H9 (cell line): ENCODE measurements around the gene CKLF. TPM values are rescaled to one million over a fixed set of nuclear protein-coding genes. Genes with fewer than 3 reads are reported as not detected.
A peak's percentile ranks its signal among the peaks of the same experiment; 100 is the strongest.

ENCODE experiments used
- DNase-seq: peaks from one replicate; pipeline ENCODE4 v3.0.0-alpha.2; 2017
- H2AFZ ChIP-seq: one replicate; pipeline ENCODE4 v1.6.1; 2013; ENCODE audit warnings: mild to moderate bottlenecking, low read length, control low read depth, moderate library complexity
- H2AK5ac ChIP-seq: 2 replicates; pipeline ENCODE4 v1.6.1; 2013; ENCODE audit warnings: low read length, control low read depth, mixed read lengths; ENCODE audit not compliant: insufficient read length
- H2BK120ac ChIP-seq: one replicate; pipeline ENCODE4 v1.6.1; 2013; ENCODE audit warnings: low read depth, mild to moderate bottlenecking, low read length, control low read depth, inconsistent platforms; ENCODE audit not compliant: poor library complexity, severe bottlenecking
- H2BK12ac ChIP-seq: 2 replicates; pipeline ENCODE4 v1.6.1; 2013; ENCODE audit warnings: low read length, control low read depth, mixed read lengths, low read depth; ENCODE audit not compliant: insufficient read length
- H2BK15ac ChIP-seq: 2 replicates; pipeline ENCODE4 v1.6.1; 2013; ENCODE audit warnings: low read depth, low read length, control low read depth
- H2BK20ac ChIP-seq: one replicate; pipeline ENCODE4 v1.6.1; 2013; ENCODE audit warnings: low read depth, mild to moderate bottlenecking, low read length, control low read depth, inconsistent platforms; ENCODE audit not compliant: poor library complexity, severe bottlenecking
- H2BK5ac ChIP-seq: 2 replicates; pipeline ENCODE4 v1.6.1; 2013; ENCODE audit warnings: low read length, control low read depth, mixed read lengths; ENCODE audit not compliant: insufficient read length
- H3K14ac ChIP-seq: 2 replicates; pipeline ENCODE4 v1.6.1; 2013; ENCODE audit warnings: low read length, control low read depth; ENCODE audit not compliant: insufficient read depth
- H3K18ac ChIP-seq: 2 replicates; pipeline ENCODE4 v1.6.1; 2013; ENCODE audit warnings: low read depth, mild to moderate bottlenecking, mixed read lengths, low read length, control low read depth; ENCODE audit not compliant: insufficient read length
- H3K23ac ChIP-seq: 2 replicates; pipeline ENCODE4 v1.6.1; 2013; ENCODE audit warnings: low read length, control low read depth, mixed read lengths, low read depth; ENCODE audit not compliant: insufficient read length
- H3K23me2 ChIP-seq: 2 replicates; pipeline ENCODE4 v1.6.1; 2013; ENCODE audit warnings: low read depth, mild to moderate bottlenecking, mixed read lengths, low read length, control low read depth; ENCODE audit not compliant: insufficient read length, poor library complexity, severe bottlenecking
- H3K27ac ChIP-seq: 2 replicates; pipeline ENCODE4 v1.5.1; 2013; ENCODE audit warnings: low read length, control low read depth, mixed read lengths, low read depth; ENCODE audit not compliant: insufficient read length
- H3K27me3 ChIP-seq: 2 replicates; pipeline ENCODE4 v1.6.1; 2013; ENCODE audit warnings: low read length, control low read depth, inconsistent platforms; ENCODE audit not compliant: insufficient read depth
- H3K4ac ChIP-seq: 2 replicates; pipeline ENCODE4 v1.6.1; 2013; ENCODE audit warnings: low read depth, mild to moderate bottlenecking, control low read depth, inconsistent platforms, low read length, moderate library complexity
- H3K4me1 ChIP-seq: 2 replicates; pipeline ENCODE4 v1.6.1; 2013; ENCODE audit warnings: low read length, control low read depth, inconsistent platforms; ENCODE audit not compliant: insufficient read depth
- H3K4me2 ChIP-seq: 2 replicates; pipeline ENCODE4 v1.6.1; 2013; ENCODE audit warnings: low read length, control low read depth, mixed read lengths; ENCODE audit not compliant: insufficient read length, insufficient read depth
- H3K56ac ChIP-seq: 2 replicates; pipeline ENCODE4 v1.6.1; 2013; ENCODE audit warnings: low read depth, mild to moderate bottlenecking, mixed read lengths, low read length, control low read depth; ENCODE audit not compliant: insufficient read length
- H3K79me1 ChIP-seq: 2 replicates; pipeline ENCODE4 v1.6.1; 2013; ENCODE audit warnings: low read depth, mild to moderate bottlenecking, moderate library complexity, low read length, control low read depth, inconsistent platforms; ENCODE audit not compliant: insufficient read depth, poor library complexity, severe bottlenecking
- H3K79me2 ChIP-seq: 2 replicates; pipeline ENCODE4 v1.6.1; 2013; ENCODE audit warnings: low read length, control low read depth, inconsistent platforms; ENCODE audit not compliant: insufficient read depth
- H3K9ac ChIP-seq: 2 replicates; pipeline ENCODE4 v1.6.1; 2013; ENCODE audit warnings: low read length, control low read depth, mixed read lengths; ENCODE audit not compliant: insufficient read length; ENCODE audit errors: extremely low read depth
- H3K9me3 ChIP-seq: one replicate; pipeline ENCODE4 v1.6.1; 2013; ENCODE audit warnings: low read depth, low read length, inconsistent platforms; ENCODE audit not compliant: control insufficient read depth
- H3T11ph ChIP-seq: one replicate; pipeline ENCODE4 v1.6.1; 2013; ENCODE audit warnings: mild to moderate bottlenecking, low read length, control low read depth, inconsistent platforms
- H4K20me1 ChIP-seq: one replicate; pipeline ENCODE4 v1.6.1; 2013; ENCODE audit not compliant: control insufficient read depth, insufficient read length, insufficient read depth
- H4K5ac ChIP-seq: 2 replicates; pipeline ENCODE4 v1.6.1; 2013; ENCODE audit warnings: low read depth, mild to moderate bottlenecking, mixed read lengths, low read length, control low read depth; ENCODE audit not compliant: insufficient read length
- H4K8ac ChIP-seq: replicated peaks from 2 replicates; pipeline ENCODE4 v1.6.1; 2013; ENCODE audit warnings: low read length, control low read depth, mixed read lengths, low read depth; ENCODE audit not compliant: insufficient read length
- H4K91ac ChIP-seq: 2 replicates; pipeline ENCODE4 v1.6.1; 2013; ENCODE audit warnings: low read depth, mild to moderate bottlenecking, moderate library complexity, mixed read lengths, low read length, control low read depth; ENCODE audit not compliant: insufficient read length
- H3K27ac Mint-ChIP-seq, 3 experiments: 2 replicates in 2 of 3; 3 replicates in 1 of 3; pipeline ENCODE4 v1.8.0; 2020 to 2021; ENCODE audit warnings: mixed read lengths in 3 of 3, mild to moderate bottlenecking in 1 of 3, moderate library complexity in 1 of 3
- H3K27me3 Mint-ChIP-seq: 2 replicates; pipeline ENCODE4 v1.8.0; 2021; ENCODE audit warnings: low read depth, mild to moderate bottlenecking, moderate library complexity, mixed read lengths
- H3K36me3 Mint-ChIP-seq, 3 experiments: 2 replicates in 2 of 3; 3 replicates in 1 of 3; pipeline ENCODE4 v1.8.0; 2020 to 2021; ENCODE audit warnings: low read depth in 3 of 3, mixed read lengths in 3 of 3; ENCODE audit not compliant: insufficient read depth in 1 of 3
- H3K4me1 Mint-ChIP-seq, 2 experiments: 2 replicates each; pipeline ENCODE4 v1.8.0; 2020; ENCODE audit warnings: mixed read lengths in 2 of 2
- H3K4me3 Mint-ChIP-seq, 2 experiments: 2 replicates in 1 of 2; 3 replicates in 1 of 2; pipeline ENCODE4 v1.8.0; 2020 to 2021; ENCODE audit warnings: mild to moderate bottlenecking in 2 of 2, mixed read lengths in 2 of 2, moderate library complexity in 1 of 2
- H3K9me3 Mint-ChIP-seq, 2 experiments: 2 replicates in 1 of 2; 3 replicates in 1 of 2; pipeline ENCODE4 v1.8.0; 2020; ENCODE audit warnings: mild to moderate bottlenecking in 2 of 2, mixed read lengths in 2 of 2, moderate library complexity in 1 of 2
- WGBS: extraction: QIAGEN DNeasy Blood & Tissue Kit; methylation state at CpG from one replicate; pipeline ENCODE4 v1.1.7; 2013; ENCODE audit warnings: missing lambda C conversion rate, low lambda C conversion rate, mixed read lengths; ENCODE audit not compliant: insufficient read length; ENCODE audit errors: extremely low coverage; 5-methylcytosine and 5-hydroxymethylcytosine counted together
- total RNA-seq: library from RNA; stranded (reverse); gene quantifications from 2 replicates; pipeline ENCODE4 v1.2.1, GENCODE V29; 2021
- TF ChIP-seq, protein P1 (sequence below): fragments of 200-600 bp; sonication (generic); conservative IDR thresholded peaks from 3 replicates; pipeline ENCODE4 v1.8.0; 2021; ENCODE audit warnings: antibody characterized with exemption, mild to moderate bottlenecking

CKLF gene
- total RNA-seq, 1 experiment from 2014 or later: 23.1 TPM

DNA sequence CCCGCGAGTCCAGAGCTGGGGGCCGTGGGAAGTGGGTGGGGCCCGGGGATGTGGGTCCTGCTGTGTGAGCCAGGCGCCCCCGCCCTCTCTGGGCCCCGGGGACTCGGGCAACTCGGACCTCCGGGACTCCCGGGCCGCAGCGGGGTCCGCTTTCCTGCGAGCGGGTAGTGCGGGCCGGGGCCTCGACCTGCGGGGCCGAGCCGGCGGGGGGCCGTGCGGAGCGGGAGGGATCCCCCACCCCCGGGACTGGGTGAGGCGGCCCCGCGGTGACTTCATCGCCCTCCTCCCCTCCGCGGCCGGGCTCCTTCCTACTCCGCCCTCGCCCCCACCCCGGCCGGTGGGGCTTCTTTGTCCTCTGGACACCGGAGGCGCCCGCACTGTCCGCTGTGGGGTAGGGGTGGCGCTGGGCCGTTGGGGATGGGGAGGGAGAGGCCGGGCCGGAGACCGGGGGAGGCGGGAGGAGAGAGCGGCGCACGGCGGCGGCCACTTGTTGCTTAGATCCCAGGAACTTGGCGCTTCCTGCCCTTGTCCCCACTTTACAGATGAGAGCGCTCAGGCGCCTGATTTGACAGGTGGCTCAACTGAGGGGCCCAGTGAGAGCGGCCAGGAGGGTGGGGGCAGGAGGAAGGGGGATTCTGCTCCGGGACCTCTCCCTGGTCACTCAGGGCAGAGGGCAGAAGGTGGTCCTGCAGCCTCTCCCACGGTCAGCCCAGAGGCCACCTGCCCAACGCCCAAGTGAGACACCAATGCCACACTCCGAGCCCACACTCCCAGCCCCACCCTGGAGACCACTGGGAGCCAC, 53.0 kb downstream of the CKLF start:
- Histone ChIP-seq H4K20me1 (no peaks in the 10 kb centered on the region), H3K9me3 (no peaks in the 10 kb centered on the region), H3K4me2 (peak overlapping the region; percentile 14), H3K4ac (no peak overlapping the region), H3T11ph (no peak overlapping the region), H2BK20ac (no peak overlapping the region), H3K14ac (no peak overlapping the region), H2AK5ac (no peak overlapping the region), H3K9ac (no peak overlapping the region), H3K56ac (no peak overlapping the region), H3K79me2 (no peaks in the 10 kb centered on the region), H3K23me2 (peaks cover 11% of the 10 kb centered on the region), H2BK120ac (no peak overlapping the region), H2BK15ac (no peak overlapping the region), H2BK12ac (no peak overlapping the region), H4K91ac (no peak overlapping the region), H3K27ac (no peak overlapping the region), H4K8ac (no peak overlapping the region), H3K4me1 (no peaks in the 10 kb centered on the region), H3K27me3 (no peaks in the 10 kb centered on the region), H3K23ac (no peak overlapping the region), H2BK5ac (no peak overlapping the region), H3K18ac (no peak overlapping the region), H3K79me1 (no peaks in the 10 kb centered on the region), H2AFZ (no peak overlapping the region), H4K5ac (no peak overlapping the region)
- no peaks in the 10 kb centered on the region for H3K9me3 Mint-ChIP-seq
- peaks cover 2 to 17% (median 9%) of the 10 kb centered on the region in 3 experiments; a peak in 6 of 7 replicates for H3K36me3 Mint-ChIP-seq
- peaks cover 20 to 36% of the 10 kb centered on the region in 2 experiments for H3K4me1 Mint-ChIP-seq
- H3K27me3 Mint-ChIP-seq: peaks cover 9% of the 10 kb centered on the region
- H3K27ac Mint-ChIP-seq: no peak overlapping the region
- peak overlapping the region; percentile 78 to 79 for H3K4me3 Mint-ChIP-seq
- TF ChIP-seq, protein P1, sequence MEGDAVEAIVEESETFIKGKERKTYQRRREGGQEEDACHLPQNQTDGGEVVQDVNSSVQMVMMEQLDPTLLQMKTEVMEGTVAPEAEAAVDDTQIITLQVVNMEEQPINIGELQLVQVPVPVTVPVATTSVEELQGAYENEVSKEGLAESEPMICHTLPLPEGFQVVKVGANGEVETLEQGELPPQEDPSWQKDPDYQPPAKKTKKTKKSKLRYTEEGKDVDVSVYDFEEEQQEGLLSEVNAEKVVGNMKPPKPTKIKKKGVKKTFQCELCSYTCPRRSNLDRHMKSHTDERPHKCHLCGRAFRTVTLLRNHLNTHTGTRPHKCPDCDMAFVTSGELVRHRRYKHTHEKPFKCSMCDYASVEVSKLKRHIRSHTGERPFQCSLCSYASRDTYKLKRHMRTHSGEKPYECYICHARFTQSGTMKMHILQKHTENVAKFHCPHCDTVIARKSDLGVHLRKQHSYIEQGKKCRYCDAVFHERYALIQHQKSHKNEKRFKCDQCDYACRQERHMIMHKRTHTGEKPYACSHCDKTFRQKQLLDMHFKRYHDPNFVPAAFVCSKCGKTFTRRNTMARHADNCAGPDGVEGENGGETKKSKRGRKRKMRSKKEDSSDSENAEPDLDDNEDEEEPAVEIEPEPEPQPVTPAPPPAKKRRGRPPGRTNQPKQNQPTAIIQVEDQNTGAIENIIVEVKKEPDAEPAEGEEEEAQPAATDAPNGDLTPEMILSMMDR: no peak
- WGBS: no CpG with 5 or more reads among the region's 61 CpGs
- peak; percentile 61 for DNase-seq
